CD4-positive, alpha-beta T cell treated with Interleukin-2 at 100 ng/mL for 4 hours (primary cell): Measurements from ENCODE around the gene PIK3R1.

Experiments
- DNase-seq: peaks from one replicate; pipeline ENCODE4 v3.0.0-alpha.2; 2020; ENCODE audit warnings: low spot score

PIK3R1 gene

GRCh38 chr5:68270399-68270975 lies 54.9 kb downstream of the PIK3R1 start:
- no peak for DNase-seq

- no peak for DNase-seq
Measured at GRCh38 chr5:68271124-68271523, 55.6 kb downstream of the PIK3R1 start.

GRCh38 chr5:68272289-68272688 lies 56.7 kb downstream of the PIK3R1 start:
- DNase-seq = peak; percentile 52

GRCh38 chr5:68273717-68274409 lies 58.3 kb downstream of the PIK3R1 start:
- DNase-seq = no peak

GRCh38 chr5:68274847-68275651 lies 59.5 kb downstream of the PIK3R1 start:
- peak; percentile 54 for DNase-seq

- no peak for DNase-seq
Measured at GRCh38 chr5:68276740-68277139, 61.2 kb downstream of the PIK3R1 start.

- DNase-seq = no peak
Measured at GRCh38 chr5:68277431-68277830, 61.9 kb downstream of the PIK3R1 start.

GRCh38 chr5:68279984-68280383 lies 64.4 kb downstream of the PIK3R1 start:
- DNase-seq = peak; percentile 88

GRCh38 chr5:68282001-68282400 lies 66.4 kb downstream of the PIK3R1 start:
- no peak for DNase-seq

GRCh38 chr5:68283766-68284165 lies 68.2 kb downstream of the PIK3R1 start:
- DNase-seq = no peak

GRCh38 chr5:68285075-68285840 lies 69.7 kb downstream of the PIK3R1 start:
- DNase-seq = no peak

GRCh38 chr5:68285851-68286611 lies 70.5 kb downstream of the PIK3R1 start:
- DNase-seq = peak; percentile 76

GRCh38 chr5:68286612-68286912 lies 71.0 kb downstream of the PIK3R1 start:
- no peak for DNase-seq

- DNase-seq = no peak
Measured at GRCh38 chr5:68287631-68287975, 72.0 kb downstream of the PIK3R1 start.

GRCh38 chr5:68287976-68288706 lies 72.6 kb downstream of the PIK3R1 start:
- peak; percentile 54 for DNase-seq

- no peak for DNase-seq
Measured at GRCh38 chr5:68288707-68289134, 73.2 kb downstream of the PIK3R1 start.

GRCh38 chr5:68289498-68289897 lies 73.9 kb downstream of the PIK3R1 start:
- DNase-seq = no peak

GRCh38 chr5:68290260-68290674 lies 74.7 kb downstream of the PIK3R1 start:
- DNase-seq = no peak

- DNase-seq = no peak
Measured at GRCh38 chr5:68290847-68291246, 75.3 kb downstream of the PIK3R1 start.

- no peak for DNase-seq
Measured at GRCh38 chr5:68292316-68292715, 76.8 kb downstream of the PIK3R1 start.

GRCh38 chr5:68295772-68296171 lies 80.2 kb downstream of the PIK3R1 start:
- DNase-seq = no peak
